Fibroblast of skin of right biceps (primary cell): ENCODE results near the gene ITGAX.
"Not testable (repeated sequence)": the region's sequence is repeated elsewhere in the genome, so short reads cannot be mapped to it uniquely, and the experiment has no call there.

ENCODE experiments used
- DNase-seq: peaks from one replicate; pipeline ENCODE4 v3.0.0-alpha.2; 2013

ITGAX gene

DNA sequence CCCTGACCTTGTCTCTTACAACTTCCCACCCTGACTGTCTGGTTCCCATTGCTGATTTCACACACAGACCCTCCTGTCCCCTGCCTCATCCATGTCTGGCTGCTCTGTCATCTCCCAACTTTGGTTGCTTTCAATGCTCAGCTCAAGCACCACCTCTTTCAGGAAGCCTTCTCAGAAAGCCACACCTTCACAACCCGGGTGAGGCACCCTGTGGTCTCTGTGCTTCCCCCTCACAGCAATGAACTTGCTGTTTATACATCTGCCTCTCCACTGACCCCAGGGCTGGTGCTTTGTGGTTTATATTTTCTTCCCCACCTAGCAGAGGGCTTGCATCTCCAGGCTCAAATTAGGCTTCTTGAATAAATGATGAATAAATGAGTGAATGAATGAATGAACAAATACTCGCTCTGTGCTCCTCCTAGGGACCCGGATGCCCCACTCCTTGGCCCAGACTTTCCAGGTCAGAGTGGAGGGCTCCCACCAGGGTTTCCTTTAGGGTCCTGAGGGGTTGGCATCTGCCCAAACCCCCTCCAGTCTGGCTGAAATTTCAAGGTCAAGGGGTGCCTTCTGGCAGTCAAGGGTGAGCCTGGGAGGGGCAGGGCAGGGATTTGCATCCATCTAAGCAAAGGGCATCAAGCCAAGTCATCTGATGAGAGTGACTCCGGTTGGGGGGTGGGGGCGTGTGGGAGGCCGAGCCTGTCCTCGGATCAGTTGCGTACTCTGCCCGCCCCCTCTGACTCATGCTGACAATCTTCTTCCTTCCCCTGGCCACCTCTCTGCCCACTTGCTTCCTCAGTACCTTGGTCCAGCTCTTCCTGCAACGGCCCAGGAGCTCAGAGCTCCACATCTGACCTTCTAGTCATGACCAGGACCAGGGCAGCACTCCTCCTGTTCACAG lies at the start of gene ITGAX:
Gene ITGAX (plus strand): TSS at position 783 of the 898 bp plus-strand sequence. CDS start 79 bp downstream, at position 862.
- DNase-seq = peak; percentile 14

DNA sequence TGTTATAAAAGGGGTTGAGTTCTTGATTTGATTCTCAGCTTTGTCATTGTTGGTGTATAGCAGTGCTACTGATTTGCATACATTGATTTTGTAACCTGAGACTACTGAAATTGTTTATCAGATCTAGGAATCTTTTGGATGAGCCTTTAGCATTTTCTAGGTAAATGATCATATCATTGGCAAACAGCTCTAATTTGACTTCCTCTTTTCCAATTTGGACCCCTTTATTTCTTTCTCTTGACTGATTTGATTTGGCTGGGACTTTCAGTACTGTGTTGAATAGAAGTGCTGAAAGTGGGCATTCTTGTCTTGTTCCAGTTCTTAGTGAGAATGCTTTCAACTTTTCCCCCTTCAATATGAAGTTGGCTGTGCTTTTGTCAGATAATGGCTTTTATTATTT lies 49.8 kb upstream of the ITGAX start:
- no peak for DNase-seq

DNA sequence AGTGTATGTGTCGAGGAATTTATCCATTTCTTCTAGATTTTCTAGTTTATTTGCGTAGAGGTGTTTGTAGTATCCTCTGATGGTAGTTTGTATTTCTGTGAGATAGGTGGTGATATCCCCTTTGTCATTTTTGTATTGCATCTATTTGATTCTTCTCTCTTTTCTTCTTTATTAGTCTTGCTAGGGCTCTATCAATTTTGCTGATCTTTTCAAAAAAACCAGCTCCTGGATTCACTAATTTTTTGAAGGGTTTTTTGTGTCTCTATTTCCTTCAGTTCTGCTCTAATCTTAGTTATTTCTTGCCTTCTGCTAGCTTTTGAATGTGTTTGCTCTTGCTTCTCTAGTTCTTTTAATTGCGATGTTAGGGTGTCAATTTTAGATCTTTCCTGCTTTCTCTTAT lies 46.6 kb upstream of the ITGAX start:
- DNase-seq = not testable (repeated sequence)

DNA sequence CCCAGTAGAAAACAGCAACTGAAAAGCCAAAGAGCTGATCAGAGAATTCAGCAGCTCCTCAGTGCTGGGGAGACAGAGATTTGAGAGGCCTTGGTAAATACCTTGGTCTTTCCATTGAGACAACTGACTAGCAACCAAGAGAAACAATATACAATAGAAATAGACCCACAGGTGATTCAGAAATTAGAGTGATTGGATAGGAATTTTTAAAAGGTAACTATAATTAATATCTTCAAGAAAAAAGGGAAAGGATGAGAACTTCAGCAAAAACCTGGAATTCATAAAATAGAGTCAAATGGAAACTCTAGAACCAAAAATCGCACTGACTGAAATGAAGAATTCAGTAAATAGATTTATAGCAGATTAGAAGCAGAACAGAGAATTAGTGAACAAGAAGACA lies 32.5 kb upstream of the ITGAX start:
- DNase-seq = no peak

DNA sequence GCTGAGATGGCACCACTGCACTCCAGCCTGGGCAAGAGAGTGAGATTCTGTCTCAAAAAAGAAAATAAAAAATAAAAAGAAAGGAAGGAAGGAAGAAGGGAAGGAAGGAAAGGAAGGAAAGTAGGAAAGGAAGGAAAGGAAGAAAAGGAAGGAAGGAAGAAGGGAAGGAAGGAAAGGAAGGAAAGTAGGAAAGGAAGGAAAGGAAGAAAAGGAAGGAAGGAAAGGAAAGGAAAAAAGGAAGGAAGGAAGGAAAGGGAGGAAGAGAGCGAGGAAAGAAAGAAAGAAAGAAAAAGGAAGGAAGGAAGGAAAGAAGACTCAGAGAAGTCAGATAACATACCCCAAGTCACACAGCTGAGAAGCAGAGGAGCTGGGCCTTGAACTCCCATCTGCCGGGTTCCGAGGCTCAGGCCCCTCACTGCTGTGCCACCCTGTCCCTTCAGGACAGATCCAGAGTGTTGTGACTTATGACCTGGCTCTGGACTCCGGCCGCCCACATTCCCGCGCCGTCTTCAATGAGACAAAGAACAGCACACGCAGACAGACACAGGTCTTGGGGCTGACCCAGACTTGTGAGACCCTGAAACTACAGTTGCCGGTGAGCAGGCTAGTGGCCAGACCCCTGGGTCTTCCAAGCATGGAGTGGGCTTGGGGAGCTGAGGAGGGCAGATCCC lies 30.9 kb upstream of the ITGAX start:
- no peak for DNase-seq

DNA sequence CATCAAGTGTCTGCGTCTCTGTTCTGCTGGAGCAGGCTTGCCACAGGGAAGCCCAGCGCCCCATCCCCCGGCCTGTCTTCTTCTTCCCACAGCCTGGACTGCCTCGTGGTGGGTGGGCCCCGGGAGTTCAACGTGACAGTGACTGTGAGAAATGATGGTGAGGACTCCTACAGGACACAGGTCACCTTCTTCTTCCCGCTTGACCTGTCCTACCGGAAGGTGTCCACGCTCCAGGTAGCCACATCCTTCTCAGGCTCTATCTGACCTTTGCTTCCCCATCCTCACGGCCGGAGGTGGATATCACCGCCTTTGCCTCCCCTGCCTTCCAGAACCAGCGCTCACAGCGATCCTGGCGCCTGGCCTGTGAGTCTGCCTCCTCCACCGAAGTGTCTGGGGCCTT lies 29.8 kb upstream of the ITGAX start:
- DNase-seq = no peak

DNA sequence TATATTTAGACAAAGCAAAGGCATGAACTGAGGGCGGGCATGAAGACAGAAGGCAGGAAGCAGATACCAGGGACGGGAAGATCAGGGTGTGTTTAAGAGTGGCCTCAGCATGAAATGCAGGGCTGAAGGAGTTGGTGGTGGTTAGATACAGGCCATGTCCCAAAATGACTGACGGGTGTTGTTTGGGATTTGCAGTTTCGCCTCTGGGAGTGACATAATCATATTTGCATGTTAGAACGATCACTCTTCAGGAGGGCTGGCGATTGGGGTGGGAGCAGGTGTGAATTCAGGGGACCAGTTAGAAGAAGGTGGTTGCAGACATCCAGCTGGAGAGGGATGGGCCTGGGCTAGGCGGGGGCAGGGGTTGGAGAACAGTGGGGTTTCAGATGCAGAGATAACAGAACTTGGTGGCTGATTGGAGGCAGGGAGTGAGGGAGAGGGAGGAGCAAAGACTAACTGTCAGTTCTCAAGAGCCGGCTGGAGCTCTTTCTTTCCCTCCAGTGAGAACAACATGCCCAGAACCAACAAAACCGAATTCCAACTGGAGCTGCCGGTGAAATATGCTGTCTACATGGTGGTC lies 27.2 kb upstream of the ITGAX start:
- no peak for DNase-seq

DNA sequence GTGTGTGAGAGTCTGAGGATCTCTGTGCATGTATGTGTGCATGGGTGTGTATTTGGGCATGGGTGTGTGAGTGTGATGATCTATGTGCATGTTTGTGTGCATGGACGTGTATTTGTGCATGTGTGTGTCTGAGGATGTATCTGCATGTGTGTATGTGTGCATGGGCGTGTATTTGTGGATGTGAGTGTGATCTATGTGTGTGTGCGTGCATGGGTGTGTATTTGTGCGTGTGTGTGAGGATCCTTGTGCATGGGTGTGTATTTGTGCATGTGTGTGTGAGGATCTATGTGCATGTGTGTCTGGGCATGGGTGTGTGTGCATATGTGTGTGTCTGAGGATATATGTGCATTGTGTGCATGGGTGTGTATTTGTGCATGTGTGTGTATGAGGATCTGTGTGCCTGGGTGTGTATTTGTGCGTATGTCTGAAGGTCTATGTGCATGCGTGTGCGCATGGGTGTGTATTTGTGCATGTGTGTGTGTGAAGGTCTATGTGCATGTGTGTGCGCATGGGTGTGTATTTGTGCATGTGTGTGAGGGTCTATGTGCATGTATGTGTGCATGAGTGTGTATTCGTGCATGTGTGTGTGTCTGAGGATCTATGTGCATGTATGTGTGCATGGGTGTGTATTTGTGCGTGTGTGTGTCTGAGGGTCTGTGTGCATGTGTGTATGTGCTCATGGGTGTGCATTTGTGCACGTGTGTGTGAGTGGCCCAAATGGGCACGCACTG lies 26.5 kb upstream of the ITGAX start:
- no peak for DNase-seq

DNA sequence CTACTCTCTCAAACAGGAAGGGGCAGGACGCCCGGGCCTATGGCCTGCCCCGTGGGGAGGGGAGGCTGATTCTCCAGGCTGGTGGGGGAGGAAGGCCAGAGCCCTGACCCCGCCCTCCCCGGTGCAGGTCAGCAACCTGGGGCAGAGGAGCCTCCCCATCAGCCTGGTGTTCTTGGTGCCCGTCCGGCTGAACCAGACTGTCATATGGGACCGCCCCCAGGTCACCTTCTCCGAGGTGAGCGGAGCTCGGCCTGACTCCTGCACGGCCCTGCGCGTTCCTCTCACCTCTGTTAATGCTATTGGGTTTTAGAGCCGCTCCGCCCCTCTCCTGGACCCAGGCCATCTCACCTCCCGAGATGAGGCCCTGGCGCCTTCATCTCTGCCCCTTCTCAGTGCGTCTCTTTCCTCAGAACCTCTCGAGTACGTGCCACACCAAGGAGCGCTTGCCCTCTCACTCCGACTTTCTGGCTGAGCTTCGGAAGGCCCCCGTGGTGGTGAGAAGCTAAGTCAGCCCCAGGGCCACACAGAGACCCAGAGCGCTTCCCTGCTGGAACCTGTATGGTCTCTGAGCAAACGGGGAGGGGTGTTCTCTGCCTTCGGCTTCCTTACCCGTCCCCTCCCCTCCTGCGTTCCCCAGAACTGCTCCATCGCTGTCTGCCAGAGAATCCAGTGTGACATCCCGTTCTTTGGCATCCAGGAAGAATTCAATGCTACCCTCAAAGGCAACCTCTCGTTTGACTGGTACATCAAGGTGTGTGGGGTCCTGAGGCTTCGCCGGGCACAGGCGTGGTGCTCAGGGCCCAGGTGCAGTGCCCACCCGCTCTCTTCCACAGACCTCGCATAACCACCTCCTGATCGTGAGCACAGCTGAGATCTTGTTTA lies 25.1 kb upstream of the ITGAX start:
- DNase-seq = no peak

DNA sequence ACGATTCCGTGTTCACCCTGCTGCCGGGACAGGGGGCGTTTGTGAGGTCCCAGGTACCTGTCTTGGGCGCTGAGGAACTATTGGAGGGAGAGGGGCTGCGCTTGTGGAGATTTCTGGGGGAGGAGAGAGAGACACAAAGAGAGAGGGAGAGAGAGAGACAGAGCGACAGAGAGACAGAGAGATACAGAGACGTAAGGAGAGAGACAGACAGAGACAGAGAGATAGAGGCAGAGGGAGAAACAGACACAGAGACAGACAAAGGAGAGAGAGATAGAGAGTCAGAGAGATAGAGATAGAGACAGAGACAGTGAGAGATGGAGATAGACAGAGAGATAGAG lies 24.5 kb upstream of the ITGAX start:
- DNase-seq = no peak

DNA sequence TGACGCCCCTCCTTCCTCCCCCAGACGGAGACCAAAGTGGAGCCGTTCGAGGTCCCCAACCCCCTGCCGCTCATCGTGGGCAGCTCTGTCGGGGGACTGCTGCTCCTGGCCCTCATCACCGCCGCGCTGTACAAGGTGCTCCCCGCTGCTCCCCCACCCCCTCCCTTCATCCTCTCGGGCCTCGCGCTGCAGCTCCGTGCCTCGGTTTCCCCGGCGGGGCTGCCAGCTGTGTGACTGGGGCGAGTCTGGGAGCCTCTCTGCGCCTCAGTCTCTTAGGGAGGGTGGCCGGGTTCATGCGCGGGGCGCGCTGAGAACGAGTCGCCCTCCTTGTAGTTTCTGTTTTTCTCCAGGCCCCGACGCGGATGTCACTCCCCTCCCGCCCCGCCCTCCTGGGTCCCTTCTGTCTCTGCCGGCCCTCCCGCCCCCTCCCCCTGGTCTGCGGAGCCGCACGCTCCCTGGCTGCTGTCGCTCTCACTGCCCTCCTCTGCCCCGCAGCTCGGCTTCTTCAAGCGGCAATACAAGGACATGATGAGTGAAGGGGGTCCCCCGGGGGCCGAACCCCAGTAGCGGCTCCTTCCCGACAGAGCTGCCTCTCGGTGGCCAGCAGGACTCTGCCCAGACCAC lies 23.7 kb upstream of the ITGAX start:
- DNase-seq = no peak

DNA sequence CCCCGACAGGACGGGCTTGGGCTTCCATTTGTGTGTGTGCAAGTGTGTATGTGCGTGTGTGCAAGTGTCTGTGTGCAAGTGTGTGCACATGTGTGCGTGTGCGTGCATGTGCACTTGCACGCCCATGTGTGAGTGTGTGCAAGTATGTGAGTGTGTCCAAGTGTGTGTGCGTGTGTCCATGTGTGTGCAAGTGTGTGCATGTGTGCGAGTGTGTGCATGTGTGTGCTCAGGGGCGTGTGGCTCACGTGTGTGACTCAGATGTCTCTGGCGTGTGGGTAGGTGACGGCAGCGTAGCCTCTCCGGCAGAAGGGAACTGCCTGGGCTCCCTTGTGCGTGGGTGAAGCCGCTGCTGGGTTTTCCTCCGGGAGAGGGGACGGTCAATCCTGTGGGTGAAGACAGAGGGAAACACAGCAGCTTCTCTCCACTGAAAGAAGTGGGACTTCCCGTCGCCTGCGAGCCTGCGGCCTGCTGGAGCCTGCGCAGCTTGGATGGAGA lies 23.1 kb upstream of the ITGAX start:
- DNase-seq = no peak

DNA sequence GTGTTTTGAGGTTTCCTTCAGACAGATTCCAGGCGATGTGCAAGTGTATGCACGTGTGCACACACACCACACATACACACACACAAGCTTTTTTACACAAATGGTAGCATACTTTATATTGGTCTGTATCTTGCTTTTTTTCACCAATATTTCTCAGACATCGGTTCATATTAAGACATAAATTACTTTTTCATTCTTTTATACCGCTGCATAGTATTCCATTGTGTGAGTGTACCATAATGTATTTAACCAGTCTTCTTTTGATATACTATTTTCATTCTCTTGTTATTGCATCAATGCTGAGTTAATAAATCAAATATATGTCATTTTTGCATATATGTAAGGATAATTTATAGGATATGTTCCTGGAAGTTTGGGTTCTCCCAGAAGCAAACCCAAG lies 22.4 kb upstream of the ITGAX start:
- DNase-seq = no peak

DNA sequence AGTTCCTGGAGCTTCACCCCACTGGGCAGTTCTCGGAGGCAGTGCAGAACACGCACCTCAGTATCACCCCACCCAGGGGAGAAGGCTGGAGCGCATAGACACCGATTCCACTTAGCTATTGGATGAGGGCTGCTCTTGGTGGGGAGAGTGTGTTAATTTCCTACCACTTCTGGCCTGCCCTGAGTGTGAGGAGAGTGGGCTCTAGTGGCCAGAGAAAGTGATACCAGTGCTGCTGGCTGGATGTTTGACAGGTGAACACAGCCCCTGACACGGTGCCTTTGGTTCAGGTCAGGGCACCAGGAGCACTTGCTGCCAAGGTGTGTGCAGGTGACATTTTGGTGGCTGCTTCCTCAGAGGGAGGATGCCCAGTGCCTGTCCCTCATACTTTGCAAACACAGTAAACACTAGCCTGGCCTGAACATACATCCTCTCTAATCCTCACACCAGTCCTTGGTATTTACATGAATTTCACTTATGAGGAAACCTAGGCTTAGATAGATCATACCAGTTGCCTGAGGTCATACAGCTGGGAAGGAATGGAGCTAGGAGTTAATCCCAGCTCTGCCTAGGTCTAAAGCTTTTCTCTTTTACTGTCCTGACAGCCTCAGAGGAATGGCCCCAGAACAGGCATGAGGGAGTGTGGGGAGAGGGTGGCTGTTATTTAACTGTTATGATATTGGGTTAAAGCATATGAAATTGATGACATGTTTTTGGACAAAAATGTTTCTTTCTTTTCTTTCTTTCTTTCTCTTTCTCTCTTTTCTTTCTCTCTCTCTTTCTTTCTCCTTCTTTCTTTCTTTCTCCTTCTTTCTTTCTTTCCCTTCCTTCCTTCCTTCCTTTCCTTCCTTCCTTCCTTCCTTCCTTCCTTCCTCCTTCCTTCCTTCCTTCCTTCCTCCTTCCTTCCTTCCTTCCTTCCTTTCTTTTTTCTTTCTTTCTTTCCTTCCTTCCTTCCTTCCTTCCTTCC lies 21.0 kb upstream of the ITGAX start:
- no peak for DNase-seq

DNA sequence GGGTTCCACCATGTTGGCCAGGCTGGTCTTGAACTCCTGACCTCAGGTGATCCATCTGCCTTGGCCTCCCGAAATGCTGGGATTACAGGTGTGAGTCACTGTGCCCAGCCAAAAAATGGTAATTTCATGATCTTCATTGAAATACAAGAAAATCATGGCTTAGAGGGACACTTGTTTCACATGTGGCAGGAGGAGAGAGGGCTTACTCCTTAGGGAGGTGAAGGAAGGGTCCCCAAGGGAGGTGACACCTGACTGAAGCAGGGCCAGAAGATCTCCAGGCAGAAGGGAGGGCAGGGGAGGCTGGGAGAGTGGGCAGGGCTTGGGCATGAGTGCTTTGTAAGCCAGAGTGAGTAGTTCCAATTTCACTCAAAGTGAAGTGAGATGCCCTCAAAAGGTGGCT lies 20.0 kb upstream of the ITGAX start:
- no peak for DNase-seq

DNA sequence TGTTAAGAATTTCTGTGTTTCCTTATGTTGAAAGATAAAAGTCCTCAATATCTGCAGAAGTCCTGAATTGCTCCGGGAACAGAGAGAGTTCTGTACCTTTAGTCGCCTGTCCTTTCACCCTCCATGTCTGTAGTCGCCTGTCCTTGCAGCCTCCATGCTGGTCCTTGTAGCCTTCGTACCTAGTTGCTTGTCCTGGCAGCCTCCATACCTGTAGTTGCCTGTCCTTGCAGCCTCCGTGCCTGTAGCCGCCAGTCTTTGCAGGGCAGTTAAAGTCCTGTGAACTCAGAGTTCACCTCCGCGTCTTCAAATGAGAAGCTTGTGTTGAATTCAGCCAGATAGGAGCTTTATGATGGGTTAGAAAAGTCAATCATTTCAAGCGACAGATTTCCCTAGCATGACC lies 19.5 kb upstream of the ITGAX start:
- no peak for DNase-seq

DNA sequence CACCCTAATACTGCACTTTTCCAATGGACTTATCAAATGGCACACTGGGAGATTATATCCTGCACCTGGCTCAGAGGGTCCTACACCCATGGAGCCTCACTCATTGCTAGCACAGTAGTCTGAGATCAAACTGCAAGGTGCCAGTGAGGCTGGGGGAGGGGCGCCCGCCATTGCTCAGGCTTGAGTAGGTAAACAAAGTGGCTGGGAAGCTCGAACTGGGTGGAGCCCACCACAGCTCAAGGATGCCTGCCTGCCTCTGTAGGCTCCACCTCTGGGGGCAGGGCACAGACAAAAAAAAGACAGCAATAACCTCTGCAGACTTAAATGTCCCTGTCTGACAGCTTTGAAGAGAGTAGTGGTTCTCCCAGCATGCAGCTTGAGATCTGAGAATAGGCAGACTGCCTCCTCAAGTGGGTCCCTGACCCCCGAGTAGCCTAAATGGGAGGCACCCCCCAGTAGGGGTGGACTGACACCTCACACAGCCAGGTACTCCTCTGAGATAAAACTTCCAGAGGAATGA lies 16.8 kb upstream of the ITGAX start:
- not testable (repeated sequence) for DNase-seq

DNA sequence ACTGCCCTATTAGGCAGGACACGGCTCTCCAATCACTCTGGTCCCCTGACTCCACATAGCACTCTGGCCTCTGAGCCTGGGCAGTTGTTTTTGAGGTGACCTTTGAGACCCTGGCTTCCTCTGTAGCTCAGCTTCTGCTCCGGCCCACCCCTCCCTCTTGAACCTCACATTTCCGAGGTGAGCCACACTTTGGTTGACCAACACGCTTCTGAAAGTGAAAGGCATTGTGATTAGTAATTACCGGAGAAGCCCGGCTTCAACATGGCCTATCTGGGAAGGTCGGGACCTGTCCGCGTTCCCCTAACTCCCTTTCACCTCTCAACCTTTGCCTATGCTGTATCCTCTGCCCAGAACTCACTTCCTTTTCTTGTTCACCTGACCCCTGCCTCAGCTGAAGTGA lies 10.3 kb upstream of the ITGAX start:
- DNase-seq = no peak

DNA sequence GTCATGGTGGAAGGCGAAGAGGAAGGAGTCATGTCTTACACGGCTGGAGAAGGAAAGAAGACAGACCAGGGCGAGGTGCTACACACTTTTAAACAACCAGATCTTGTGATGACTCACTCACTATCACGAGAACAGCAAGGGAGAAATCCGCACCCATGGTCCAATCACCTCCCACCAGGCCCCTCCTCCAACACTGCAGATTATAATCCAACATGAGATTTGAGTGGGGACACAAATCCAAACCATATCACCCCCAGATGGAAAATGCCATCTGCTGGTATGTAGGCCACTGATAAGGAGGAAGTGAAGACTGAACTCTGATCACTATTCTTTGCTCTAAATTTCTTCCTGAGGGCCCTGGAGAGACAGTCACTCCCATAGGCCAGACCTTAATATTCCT lies 7.5 kb upstream of the ITGAX start:
- no peak for DNase-seq

DNA sequence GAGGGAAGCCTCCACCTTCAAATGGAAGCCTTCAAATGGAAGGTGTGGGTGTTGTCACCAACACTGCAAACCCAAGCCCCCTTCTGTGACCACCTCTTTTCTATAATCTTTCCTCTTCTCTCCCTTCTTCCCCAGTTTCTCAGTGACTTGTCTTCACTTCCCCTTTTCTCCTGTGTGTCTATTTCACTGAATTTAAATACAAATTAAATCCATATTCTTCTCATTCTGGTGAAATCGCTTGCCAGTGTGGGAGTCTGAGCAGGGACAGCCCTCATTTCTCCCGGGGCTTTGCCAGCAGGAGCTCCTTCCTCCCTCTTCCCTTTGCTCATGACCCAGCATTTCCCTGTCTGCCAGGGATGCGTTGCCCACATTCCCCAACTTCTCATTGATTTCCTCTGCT lies 6.4 kb upstream of the ITGAX start:
- no peak for DNase-seq
